Activated T-cell treated with anti-CD3 and anti-CD28 coated beads for 4 hours (primary cell): ENCODE data around the gene GRB10.

Experiments
- DNase-seq: peaks from one replicate; pipeline ENCODE4 v3.0.0-alpha.2; 2020

Gene GRB10

DNA sequence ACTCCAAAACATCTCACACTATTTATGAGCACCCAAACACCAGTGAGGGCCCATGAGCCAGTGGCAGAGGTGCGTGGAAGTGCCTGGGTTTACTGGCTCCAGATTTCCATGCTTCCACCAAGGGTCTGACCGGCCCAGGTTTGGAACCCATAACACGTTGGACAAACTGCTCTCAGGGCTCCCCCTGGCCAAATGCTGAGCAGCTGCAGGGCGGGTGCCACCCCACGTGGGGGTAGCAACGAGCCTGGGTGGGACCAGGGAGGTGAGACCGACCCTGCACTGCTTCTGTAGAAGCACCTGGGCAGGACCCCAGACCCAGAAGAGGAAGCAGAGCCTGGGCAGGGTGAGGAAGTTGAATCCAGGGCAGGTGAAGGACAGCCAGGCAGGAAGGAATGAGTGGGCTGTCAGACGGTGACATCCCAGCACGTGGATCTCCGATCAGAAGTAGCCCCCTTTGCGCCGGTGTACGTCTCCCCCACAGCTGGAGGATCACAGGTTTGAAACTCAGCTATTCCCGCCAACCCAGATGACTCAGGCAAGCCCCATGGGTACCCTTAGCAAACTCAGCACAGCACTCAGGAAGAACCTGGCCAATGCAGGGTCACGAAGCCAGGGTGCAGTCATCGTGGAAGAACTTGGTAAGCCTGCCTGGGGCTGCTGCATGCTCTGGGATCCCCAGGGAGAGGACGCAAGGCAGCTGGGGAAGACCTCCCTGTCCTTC is 117.1 kb downstream of the GRB10 start:
- DNase-seq: no peak

- DNase-seq: no peak
These were observed 117.8 kb downstream of the GRB10 start for GRCh38 chr7:50664937-50665336.

GRCh38 chr7:50664461-50664922 is 118.2 kb downstream of the GRB10 start:
- no peak for DNase-seq

DNA sequence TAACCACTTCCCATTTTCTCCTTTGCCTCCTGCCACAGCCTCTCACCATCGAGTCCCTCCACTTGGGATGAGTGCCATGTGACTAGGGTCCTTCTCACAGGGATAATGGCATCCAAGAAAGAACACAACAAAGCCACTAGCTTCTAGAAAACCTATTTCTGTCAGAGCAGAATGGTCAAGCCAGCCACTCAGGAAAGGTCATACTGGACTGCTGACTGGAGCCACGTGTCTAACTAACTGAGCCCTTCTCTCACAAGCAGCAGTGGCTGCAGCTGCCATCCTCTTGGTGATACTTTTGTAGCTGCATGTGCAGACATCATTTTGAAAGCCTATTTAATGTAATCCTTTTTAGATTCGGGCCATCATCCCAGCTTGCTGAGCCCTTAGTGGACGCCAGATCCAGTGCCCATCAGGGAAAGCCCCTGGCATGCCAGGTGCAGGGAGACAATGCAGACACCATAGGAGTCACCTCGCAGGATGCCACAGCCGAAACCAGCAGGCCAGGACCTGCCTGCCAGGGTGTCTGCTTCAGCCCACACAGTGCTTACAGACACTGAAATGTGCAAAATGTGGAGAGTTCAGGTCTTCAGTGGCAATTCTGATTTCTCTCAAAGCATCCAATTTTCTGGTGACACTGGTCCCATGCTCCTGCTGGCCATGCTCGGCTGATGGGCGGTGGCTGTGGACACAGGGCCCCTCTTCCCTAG is 119.1 kb downstream of the GRB10 start:
- DNase-seq: no peak

DNA sequence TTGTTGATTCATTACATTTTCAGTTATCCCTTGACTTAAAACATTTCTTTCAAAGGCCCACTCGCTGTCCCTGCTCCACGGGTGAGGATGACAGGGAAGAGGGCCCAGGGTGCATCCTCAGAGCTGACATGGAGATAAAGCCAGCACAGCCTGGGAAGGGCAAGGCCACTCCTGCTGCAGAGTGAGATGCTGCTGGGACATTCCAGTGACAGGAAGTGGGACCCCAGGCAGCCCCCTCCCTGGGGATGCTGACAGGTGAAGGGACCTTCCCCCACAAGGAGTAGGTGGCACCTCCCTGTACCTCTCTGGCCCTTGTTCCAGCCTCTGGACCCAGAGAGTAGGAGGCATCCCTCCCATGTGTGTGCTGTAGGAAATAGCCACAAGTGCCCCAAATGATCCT is 119.7 kb downstream of the GRB10 start:
- DNase-seq: no peak

DNA sequence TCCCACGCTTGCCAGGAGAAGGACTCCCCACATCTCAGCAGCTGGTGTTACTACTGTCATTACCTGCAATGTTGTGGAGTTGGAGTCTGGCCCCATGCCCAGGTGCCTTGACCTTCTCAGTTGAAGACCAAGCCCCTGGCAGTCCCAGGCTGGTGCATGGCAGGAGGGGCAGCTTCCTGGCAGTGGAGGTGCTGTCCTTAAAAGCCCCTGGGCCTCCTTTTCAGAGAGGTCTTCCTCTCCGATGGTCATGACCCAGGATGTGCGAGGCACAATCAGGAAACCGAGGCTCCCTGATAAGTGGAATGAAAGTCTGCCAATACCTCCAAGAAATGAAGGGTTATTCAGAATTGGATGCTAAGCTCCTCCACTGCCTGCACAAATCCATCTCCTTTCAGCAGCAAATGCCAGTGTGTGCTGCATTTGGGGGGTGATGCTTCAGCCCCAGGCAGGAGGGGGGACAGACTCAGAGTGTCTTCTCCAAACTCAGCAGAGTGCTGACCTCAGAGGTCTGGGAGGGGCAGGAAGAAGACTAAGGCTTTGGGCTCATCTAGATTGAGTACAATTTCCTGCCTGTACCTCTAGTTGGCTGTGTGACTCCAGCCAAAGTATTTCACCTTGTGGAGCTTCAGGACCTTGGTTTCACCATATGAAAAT is 120.5 kb downstream of the GRB10 start:
- DNase-seq: no peak

DNA sequence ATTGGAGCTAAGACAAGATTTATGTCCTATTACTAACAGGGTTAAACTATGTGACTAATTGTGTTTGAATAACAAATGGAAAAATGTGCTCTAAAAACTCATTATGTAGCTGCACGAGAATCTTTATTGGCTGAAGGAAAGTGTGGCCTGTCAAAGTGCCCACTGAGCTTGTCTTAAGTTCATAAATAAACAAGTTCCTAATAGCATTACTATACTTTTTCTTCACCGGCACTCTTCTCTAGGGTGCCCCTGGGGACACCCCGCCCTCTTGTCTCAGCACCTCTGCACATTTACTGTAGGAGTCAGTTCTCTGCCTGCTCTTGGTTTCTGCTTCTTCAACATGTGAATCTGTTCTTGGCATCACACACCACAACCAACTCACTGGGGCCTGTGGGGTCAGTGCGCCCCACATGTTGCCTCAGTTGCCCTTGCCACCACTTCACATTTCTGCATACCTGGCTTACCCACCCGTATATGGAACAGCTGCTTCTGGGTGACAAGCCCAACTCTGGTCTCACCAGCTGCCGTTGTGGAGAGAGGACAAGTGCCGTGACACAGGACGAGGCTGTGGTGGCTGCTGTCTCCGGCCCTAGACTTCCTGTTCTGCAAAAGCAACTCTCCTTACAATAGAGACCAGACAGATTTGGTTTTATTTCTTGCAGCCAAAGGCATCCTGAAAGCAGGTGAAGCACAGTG is 121.2 kb downstream of the GRB10 start:
- DNase-seq: no peak

DNA sequence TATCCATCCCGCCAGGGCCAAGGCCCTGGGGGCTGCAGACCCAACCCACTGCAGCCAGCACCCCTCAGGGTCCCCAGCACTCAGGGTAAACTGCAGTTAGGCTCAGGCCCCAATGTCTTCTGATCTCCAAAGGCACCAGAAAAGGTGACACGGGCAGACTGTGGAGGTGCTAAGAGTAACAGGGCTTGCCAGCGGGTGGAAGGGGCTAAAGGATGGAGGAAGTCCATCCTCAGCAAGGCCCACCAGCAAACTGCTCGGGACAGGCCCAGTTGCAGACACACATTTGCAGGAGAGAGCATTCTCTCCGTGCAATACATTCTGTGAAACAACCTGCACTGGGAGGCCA is 121.9 kb downstream of the GRB10 start:
- DNase-seq: no peak

DNA sequence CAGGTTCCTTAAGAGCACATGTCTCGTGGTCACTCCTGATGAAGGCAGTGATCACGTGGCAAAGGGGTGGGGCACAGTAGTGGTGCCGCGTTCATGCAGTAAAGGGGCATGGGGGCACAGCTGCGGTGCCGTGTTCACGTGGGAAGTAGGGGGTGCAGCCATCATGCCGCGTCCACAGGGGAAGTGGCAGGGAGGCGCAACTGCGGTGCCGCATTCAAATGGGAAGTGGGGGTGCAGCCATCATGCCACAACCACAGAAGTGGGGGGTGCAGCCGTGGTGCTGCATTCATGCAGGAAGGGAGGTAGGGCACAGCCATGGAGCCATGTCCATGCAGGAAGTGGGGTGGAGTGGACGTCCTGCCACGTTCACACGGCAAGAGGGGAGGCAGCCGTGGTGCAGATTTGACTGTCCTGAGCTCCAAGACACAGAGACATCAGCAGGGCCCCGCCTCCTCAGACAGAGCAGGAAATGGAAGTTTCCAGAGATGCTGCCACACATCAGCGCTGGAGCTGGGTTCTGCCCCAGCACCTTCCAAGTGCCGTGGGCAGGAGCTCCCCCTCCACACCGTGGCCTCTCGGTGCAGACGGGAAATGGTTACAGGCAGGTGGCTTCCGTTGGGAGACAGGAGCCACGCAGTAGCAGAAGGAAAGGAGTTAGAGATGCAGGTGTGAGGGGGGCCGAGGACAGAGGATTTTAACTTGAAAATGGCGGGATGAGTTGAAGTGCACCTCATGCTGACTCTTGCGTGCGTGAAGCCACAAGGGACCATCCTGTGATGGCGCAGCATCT is 122.5 kb downstream of the GRB10 start:
- DNase-seq: peak; percentile 21

GRCh38 chr7:50659329-50659965 is 123.2 kb downstream of the GRB10 start:
- no peak for DNase-seq

DNA sequence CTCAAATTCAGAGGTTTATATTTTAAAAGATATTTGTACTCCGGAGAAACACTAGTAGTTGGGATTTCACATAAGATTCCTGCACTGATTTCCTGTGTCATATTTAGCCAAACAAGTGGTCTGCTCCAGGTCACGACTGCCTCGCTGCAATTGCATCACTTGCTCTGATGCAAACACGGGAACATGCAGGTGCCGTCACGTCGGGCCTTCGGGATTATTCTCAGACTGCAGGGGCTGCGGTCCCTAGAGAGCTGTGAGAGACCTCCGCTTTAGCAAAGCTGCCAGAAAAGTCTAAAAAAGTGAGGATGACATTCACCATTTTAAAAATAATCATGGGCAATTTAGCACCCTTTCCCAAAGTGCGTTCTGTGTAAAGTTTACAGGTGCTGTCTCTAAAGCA is 124.0 kb downstream of the GRB10 start:
- no peak for DNase-seq

GRCh38 chr7:50657912-50658311 is 124.8 kb downstream of the GRB10 start:
- DNase-seq: no peak

GRCh38 chr7:50657341-50657873 is 125.3 kb downstream of the GRB10 start:
- no peak for DNase-seq

GRCh38 chr7:50656141-50656895 is 126.4 kb downstream of the GRB10 start:
- DNase-seq: no peak

DNA sequence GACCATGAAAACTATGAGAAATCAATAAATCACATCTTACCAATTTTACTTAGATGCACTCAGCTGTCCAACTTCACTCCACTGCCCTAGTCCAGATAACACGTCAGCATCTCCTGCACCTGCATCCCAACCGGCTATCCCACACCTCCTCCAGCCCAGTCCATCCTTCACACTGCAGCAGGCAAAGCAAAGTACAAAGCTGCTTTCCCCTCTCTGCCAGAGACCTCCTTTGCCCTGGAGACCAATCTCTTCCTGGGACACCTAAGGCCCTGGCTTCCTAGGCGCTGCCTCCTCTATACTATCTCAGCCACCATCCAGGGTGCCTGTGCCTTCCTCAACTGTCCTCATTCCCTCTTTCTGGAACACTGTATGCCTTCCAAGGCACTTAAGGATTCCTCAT is 127.2 kb downstream of the GRB10 start:
- no peak for DNase-seq

DNA sequence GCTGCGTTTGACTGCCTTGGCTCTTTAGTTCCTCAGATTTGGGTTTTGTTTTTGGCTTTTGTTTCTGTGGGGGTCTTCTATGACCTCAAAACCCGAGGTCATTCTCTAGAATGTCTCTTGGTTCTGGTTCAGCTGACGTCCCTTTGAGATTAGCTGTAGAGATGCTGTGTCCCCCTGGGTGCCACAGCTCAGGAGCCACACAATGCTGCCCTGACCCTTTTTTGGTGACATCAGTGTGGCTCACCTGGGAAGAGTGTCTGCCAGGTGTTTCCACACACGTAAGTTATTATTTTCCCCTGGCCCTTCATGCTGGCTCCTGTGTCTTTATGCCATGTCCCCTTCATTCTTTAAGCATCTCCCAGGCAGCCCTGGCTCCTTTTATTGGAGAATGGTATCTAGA is 127.7 kb downstream of the GRB10 start:
- DNase-seq: no peak

DNA sequence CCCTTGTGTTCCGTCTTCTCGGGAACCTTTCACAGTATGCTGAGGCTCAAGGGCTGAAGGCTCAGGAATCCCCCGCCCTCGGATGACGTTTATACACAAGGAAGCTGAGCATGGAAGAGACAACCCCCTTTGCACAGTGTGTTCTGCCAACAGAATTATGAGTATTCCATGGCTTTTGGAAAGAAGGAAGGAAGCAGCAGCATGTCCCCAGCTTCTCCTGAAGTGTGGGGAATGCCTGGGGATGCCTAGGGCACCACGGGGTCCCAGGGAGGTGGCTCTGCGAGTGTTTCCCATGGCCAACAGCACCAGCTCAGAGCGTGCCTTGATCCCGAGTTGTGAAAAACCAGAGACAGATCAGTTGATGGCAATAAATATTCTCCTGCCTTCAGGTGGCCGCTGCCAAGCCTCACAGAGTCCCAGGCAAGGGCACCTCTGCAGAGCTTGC is 128.7 kb downstream of the GRB10 start:
- no peak for DNase-seq

DNA sequence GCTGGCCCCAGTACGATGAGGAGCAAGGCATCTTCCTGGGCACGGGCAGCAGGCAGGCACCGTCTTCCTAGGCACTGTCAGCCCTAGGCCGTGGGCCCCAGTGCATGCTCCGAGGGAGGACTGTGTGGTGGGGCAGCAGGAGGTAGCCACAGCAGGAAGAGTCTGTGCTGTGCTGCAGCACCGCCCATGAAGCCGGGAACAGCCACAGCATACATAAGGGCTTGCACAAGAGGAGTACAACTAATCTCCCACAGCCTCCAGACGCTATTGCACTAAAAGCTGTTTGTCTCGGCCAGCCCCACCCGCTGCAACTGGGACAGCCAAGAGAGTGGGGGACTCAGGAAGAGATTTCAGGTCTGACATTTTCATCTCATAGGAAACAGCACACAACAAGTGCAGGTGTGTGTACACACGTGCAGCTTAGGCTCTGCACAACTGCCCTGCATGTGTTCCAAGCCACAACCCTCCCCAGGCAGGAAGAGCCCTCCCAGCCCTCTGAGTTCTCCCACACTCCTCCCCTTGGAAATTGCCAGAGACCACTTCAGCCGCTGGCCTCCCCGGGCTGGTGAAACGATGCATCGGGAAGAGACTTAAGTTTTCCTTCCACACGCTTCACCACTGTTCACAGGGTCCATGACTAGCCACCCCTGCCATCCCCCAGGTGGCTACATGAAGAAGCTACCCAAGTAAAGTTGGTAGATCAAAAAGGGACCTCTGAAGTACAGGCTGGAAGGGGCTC is 129.4 kb downstream of the GRB10 start:
- DNase-seq: no peak

GRCh38 chr7:50652400-50653125 is 130.1 kb downstream of the GRB10 start:
- no peak for DNase-seq
